Pancreas (tissue), 10 donors: Measurements from ENCODE around the gene CSK. TPM values are rescaled to one million over a fixed set of nuclear protein-coding genes. Genes with fewer than 3 reads are reported as not detected.

ENCODE experiments used
- ATAC-seq, 4 donors: fragments of 200-7000 bp; cut with Tn5 transposase; one replicate each; pipeline versions ENCODE4 v1.8.0 to v1.9.1; 2020; ENCODE audit warnings: mild to moderate bottlenecking in 4 of 4, moderate library complexity in 4 of 4
- DNase-seq, 6 donors: peaks; one replicate each; pipeline ENCODE4 v3.0.0-alpha.2; 2020
- FAIRE-seq: peaks from 2 replicates; lab custom pipeline; 2012; peaks lifted over from hg19 to GRCh38; lab: Jason Lieb, UNC
- H3K27ac ChIP-seq, 4 donors: fragments of 200-600 bp; sonication (generic); 1 replicate in 3 of 4; 2 replicates in 1 of 4; pipeline versions ENCODE4 v1.5.0 to v1.8.0; 2020
- H3K27me3 ChIP-seq, 4 donors: fragments of 200-600 bp; one replicate each; pipeline ENCODE4 v1.8.0; 2021
- H3K36me3 ChIP-seq, 3 donors: fragments of 200-600 bp; sonication (generic) in 1 of 3; one replicate each; pipeline versions ENCODE4 v1.5.0 to v1.8.0; 2020 to 2021
- H3K4me1 ChIP-seq, 3 donors: fragments of 200-600 bp; one replicate each; pipeline ENCODE4 v1.8.0; 2021
- H3K4me3 ChIP-seq, 4 donors: fragments of 200-600 bp; sonication (generic) in 2 of 4; one replicate each; pipeline versions ENCODE4 v1.5.0 to v1.8.0; 2020 to 2021
- H3K9me3 ChIP-seq, 4 donors: fragments of 200-600 bp; one replicate each; pipeline ENCODE4 v1.8.0; 2021
- WGBS, 2 donors: extraction: QIAGEN DNeasy Blood & Tissue Kit; methylation state at CpG; one replicate each; pipeline ENCODE4 v1.1.7; 2013; 5-methylcytosine and 5-hydroxymethylcytosine counted together
- intact Hi-C, 3 donors: fragments of 100-400 bp; cut with DNase I; formaldehyde crosslinking; loops; one replicate each; pipeline versions ENCODE4 v1.11.1 to v1.14.2; 2022
- polyA plus RNA-seq, 2 donors: library from polyadenylated mRNA; stranded (reverse); fragments of 200-250 nt; gene quantifications; one replicate each; pipeline ENCODE4 v1.2.3, GENCODE V29; 2013
- total RNA-seq, 6 donors: library from RNA; stranded (reverse); fragmentation: NEBNext Ultra II Directional in 4 of 6; extraction: Animal tissue kit (Norgen Biotek cat#: 25700) in 4 of 6; gene quantifications; one replicate each; pipeline versions ENCODE4 v1.2.1 to v1.2.4, GENCODE V29; 2021 to 2023
- TF ChIP-seq, protein P1 (sequence below), 4 donors: fragments of 200-600 bp; sonication (generic) in 3 of 4; IDR thresholded peaks; one replicate each; pipeline versions ENCODE4 v1.5.0 to v1.8.0; 2021; ENCODE audit warnings: antibody characterized with exemption in 4 of 4
- donor health status: healthy with polysubstance abuse.
- donor health status: DM: no; HTN: no; CAD: no; lungs with moderate emphysema.
- donor health status: DM: no; HTN: no; CAD: no.
- donor health status: control.
- donor health status: control.
- donor health status: Bipolar disorder and iron deficiency.
- donor health status: DM: yes; HTN: yes; CAD: no.
- donor health status: DM: no; HTN: no; CAD: no.
- donor health status: DM: no; HTN: no; CAD: no.
- donor health status: DM: yes; HTN: yes; CAD: no.

Gene CSK
- total and polyA plus RNA-seq, 8 donors = 8.5 to 35.1 (median 16.2) TPM

DNA sequence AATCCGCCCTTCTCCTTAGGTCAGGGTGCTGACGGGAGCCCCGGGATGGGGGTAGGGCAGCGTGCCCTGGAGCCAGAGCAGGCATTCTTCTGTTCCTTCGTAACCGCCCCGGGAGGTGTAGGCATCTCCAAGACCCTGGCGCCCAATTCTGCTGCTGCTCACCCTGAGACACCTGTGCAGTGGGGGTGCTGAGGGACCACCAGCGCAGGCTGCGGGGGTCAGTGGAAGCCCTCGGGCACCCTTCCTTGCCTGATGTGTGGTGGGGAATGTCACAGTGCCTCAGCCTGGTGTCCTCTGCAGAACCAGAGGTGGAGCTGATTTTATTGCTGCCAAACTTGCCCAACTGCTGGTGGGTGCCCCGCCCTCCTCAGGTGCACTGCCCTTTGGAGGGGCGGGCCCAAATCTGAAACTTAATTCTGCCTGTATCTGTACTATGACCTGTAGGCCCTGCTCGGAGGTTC, 7.3 kb downstream of the CSK start:
- DNase-seq (no peak), ATAC-seq (peak in 1 of 4 donors; percentile 35), FAIRE-seq (no peak)
- H3K36me3 ChIP-seq = no peaks in the 10 kb centered on the region
- TF ChIP-seq, protein P1, sequence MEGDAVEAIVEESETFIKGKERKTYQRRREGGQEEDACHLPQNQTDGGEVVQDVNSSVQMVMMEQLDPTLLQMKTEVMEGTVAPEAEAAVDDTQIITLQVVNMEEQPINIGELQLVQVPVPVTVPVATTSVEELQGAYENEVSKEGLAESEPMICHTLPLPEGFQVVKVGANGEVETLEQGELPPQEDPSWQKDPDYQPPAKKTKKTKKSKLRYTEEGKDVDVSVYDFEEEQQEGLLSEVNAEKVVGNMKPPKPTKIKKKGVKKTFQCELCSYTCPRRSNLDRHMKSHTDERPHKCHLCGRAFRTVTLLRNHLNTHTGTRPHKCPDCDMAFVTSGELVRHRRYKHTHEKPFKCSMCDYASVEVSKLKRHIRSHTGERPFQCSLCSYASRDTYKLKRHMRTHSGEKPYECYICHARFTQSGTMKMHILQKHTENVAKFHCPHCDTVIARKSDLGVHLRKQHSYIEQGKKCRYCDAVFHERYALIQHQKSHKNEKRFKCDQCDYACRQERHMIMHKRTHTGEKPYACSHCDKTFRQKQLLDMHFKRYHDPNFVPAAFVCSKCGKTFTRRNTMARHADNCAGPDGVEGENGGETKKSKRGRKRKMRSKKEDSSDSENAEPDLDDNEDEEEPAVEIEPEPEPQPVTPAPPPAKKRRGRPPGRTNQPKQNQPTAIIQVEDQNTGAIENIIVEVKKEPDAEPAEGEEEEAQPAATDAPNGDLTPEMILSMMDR (IDR thresholded peaks at IDR 0.05) = no peak
- intact Hi-C loops = no loop called here
- 72 to 81% methylated on average over 14 of the region's 14 CpGs for WGBS, 2 donors
- no peaks in the 10 kb centered on the region for H3K9me3 ChIP-seq
- peaks cover 0 to 26% (median 0%) of the 10 kb centered on the region in 3 donors for H3K4me1 ChIP-seq
- peak overlapping the region in 1 of 4 donors; percentile 64 for H3K27ac ChIP-seq
- peak overlapping the region in 1 of 4 donors; percentile 12 for H3K4me3 ChIP-seq
- no peaks in the 10 kb centered on the region for H3K27me3 ChIP-seq

DNA sequence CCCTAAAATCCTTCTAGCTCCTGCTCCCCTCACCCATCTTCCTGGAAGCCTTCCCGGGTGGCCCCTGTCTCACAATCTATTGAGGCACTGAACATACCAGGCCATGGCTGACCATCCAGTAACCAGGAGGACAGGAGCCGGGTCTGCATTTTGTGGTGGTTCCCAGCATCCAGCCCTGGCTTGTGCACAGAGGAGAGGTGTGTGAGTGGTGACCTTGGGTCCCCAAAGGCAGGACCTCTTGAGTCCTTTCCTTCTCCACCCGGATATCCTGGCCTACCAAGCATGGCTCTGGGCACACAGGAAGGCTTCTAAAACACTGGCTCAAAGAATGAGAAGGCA, 7.8 kb downstream of the CSK start:
- TF ChIP-seq, protein P1 (IDR thresholded peaks at IDR 0.05) = no peak
- peak overlapping the region in 2 of 4 donors; percentile 14 to 64 for H3K27ac ChIP-seq
- no peaks in the 10 kb centered on the region for H3K36me3 ChIP-seq
- DNase-seq (no peak), ATAC-seq (no peak), FAIRE-seq (no peak)
- no peaks in the 10 kb centered on the region for H3K27me3 ChIP-seq
- WGBS, 2 donors = 52 to 61% methylated on average over 3 of the region's 3 CpGs
- intact Hi-C loops = no loop called here
- H3K4me1 ChIP-seq = peaks cover 0 to 26% (median 0%) of the 10 kb centered on the region in 3 donors
- H3K9me3 ChIP-seq = no peaks in the 10 kb centered on the region
- H3K4me3 ChIP-seq = peak overlapping the region in 1 of 4 donors; percentile 12

DNA sequence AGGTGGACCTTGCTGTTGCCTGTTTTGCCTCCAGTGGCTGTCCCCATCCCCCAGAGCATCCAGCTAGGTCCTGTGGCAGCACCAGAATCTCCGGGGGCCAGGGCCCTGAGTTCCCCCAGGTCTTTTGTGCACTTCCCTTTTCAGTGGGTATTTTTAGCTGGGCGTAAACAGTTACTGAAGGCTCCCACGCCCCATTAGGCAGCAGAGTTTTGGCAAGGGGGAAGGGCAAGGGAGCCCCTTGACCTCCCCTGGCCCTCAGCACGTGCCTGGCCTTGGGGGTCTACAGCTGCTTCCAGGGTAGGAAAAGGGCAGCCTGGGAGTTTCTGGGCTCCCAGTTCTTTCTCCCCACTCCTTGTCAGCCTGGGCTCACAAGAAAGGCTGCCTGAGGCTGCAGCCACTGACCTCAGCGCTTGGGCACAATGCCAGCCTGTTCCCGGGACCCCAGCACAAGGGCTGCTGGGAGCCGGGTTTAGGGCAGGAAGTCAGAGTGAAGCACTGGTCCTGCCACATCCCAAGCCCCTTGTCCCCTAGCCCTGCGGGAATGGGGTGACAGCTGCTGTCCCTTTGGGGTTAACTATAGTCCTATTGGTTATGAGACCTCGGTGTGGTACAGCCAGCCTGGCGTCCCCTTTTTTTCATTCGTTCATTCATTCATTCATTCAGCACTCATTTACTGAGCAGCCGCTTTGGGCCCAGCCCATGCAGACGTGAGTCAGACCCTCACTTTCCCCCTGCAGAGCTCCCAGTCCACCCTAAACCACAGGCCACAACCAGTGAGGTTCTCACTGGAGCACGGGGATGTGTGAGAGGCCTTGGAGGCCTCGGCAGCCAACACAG, 8.4 kb downstream of the CSK start:
- peak in 3 of 4 donors; percentile 6 to 35 (median 25) for ATAC-seq
- no peaks in the 10 kb centered on the region for H3K27me3 ChIP-seq
- H3K36me3 ChIP-seq = no peaks in the 10 kb centered on the region
- 61 to 66% methylated on average over 15 of the region's 15 CpGs for WGBS, 2 donors
- H3K4me1 ChIP-seq = peaks cover 0 to 26% (median 0%) of the 10 kb centered on the region in 3 donors
- H3K27ac ChIP-seq = peak overlapping the region in 2 of 4 donors; percentile 14 to 64
- TF ChIP-seq, protein P1 (IDR thresholded peaks at IDR 0.05) = no peak
- DNase-seq = peak in 1 of 6 donors; percentile 64
- no peaks in the 10 kb centered on the region for H3K9me3 ChIP-seq
- intact Hi-C loops = no loop called here
- H3K4me3 ChIP-seq = peak overlapping the region in 1 of 4 donors; percentile 12
- no peak for FAIRE-seq

DNA sequence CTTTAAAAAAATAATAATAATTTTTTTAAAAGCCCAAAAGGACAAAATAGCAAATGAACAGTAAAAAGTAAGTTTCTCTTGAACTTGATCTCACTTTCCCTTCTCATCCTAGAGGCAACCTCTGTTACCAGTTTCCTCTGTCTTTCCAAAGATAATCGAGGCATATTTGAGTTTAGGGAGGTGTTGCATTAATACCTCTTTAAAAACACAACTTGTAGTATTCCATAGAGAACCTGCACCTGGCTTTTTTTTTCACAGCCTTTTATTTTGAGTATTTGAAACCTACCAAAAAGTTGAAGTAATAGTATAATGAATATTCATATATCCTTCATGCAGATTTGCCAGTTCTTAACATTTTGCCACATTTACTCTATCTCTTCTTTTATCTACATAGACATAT, 9.1 kb downstream of the CSK start:
- TF ChIP-seq, protein P1 (IDR thresholded peaks at IDR 0.05) = no peak
- no peak for DNase-seq
- Histone ChIP-seq H3K4me1 (peaks cover 0 to 26% (median 0%) of the 10 kb centered on the region in 3 donors), H3K36me3 (no peaks in the 10 kb centered on the region), H3K27ac (peak overlapping the region in 1 of 4 donors; percentile 64), H3K4me3 (no peak overlapping the region), H3K27me3 (no peaks in the 10 kb centered on the region), H3K9me3 (no peaks in the 10 kb centered on the region)
- intact Hi-C loops = no loop called here
- no peak for ATAC-seq
- WGBS, 2 donors = 51 to 69% methylated on average over 1 of the region's 1 CpG
- FAIRE-seq = no peak

DNA sequence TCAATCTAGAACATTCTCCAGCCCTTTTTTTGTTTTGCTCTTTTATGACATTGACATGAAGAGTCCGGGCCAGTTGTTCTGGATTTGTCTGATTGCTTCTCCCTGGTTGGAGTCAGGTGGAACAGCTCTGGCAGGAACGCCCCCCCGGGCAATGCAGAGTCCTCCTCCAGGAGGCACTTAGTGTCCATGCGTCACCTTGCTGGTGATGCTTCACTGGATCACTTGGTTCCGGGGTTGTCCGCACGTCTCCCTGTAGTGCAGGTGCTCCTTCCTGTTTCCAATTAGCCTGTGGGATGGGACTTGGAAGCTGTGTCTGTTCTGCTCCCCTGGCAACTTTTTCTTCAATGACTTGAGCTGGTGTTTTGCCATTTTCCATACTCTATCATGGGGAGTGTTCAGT, 9.8 kb downstream of the CSK start:
- Histone ChIP-seq H3K9me3 (no peaks in the 10 kb centered on the region), H3K27ac (no peak overlapping the region), H3K4me3 (no peak overlapping the region), H3K36me3 (no peaks in the 10 kb centered on the region), H3K4me1 (peaks cover 0 to 26% (median 0%) of the 10 kb centered on the region in 3 donors), H3K27me3 (no peaks in the 10 kb centered on the region)
- intact Hi-C loops = no loop called here
- TF ChIP-seq, protein P1 (IDR thresholded peaks at IDR 0.05) = no peak
- WGBS, 2 donors = 84 to 87% methylated on average over 7 of the region's 7 CpGs
- no peak for ATAC-seq
- FAIRE-seq = no peak
- DNase-seq = no peak
